Psoas muscle (tissue), 8 donors: ENCODE data around the gene NTRK3. TPM values are rescaled to one million over a fixed set of nuclear protein-coding genes. Genes with fewer than 3 reads are reported as not detected.

ENCODE experiments used
- ATAC-seq, 4 donors: fragments of 200-7000 bp; cut with Tn5 transposase; one replicate each; pipeline ENCODE4 v1.9.1; 2020; ENCODE audit warnings: moderate library complexity in 3 of 4, mild to moderate bottlenecking in 2 of 4
- DNase-seq, 2 donors: peaks; one replicate each; pipeline ENCODE4 v3.0.0-alpha.2; 2020
- H3K27ac ChIP-seq: fragments of 200-600 bp; one replicate; pipeline ENCODE4 v1.8.0; 2022
- H3K27me3 ChIP-seq, 3 donors: fragments of 200-600 bp in 1 of 3; one replicate each; pipeline versions ENCODE4 v1.6.1 to v1.8.0; 2013 to 2022; ENCODE audit warnings: low read length in 2 of 3, mild to moderate bottlenecking in 2 of 3, moderate library complexity in 1 of 3; ENCODE audit not compliant: insufficient read depth in 3 of 3
- H3K36me3 ChIP-seq, 2 donors: fragments of 200-600 bp in 1 of 2; one replicate each; pipeline versions ENCODE4 v1.6.1 to v1.8.0; 2013 to 2022; ENCODE audit warnings: low read depth in 1 of 2, mild to moderate bottlenecking in 1 of 2, moderate library complexity in 1 of 2; ENCODE audit not compliant: insufficient read depth in 1 of 2
- H3K4me1 ChIP-seq: fragments of 200-600 bp; one replicate; pipeline ENCODE4 v1.8.0; 2022
- H3K4me3 ChIP-seq: fragments of 200-600 bp; one replicate; pipeline ENCODE4 v1.8.0; 2022; ENCODE audit warnings: mild to moderate bottlenecking
- H3K9me3 ChIP-seq: fragments of 200-600 bp; one replicate; pipeline ENCODE4 v1.8.0; 2022
- WGBS, 3 donors: extraction: QIAGEN DNeasy Blood & Tissue Kit; methylation state at CpG; one replicate each; pipeline versions ENCODE4 v1.1.6 to v1.1.7; 2013; 5-methylcytosine and 5-hydroxymethylcytosine counted together
- intact Hi-C, 2 donors: fragments of 100-400 bp; cut with DNase I; formaldehyde crosslinking; loops; one replicate each; pipeline versions ENCODE4 v1.11.0 to v1.14.2; 2022
- polyA plus RNA-seq, 3 donors: library from polyadenylated mRNA; stranded (reverse); fragments of 200-250 nt; gene quantifications; one replicate each; pipeline ENCODE4 v1.2.3, GENCODE V29; 2013
- total RNA-seq, 4 donors: library from RNA; stranded (reverse); fragmentation: NEBNext Ultra II Directional in 2 of 4; extraction: Animal tissue kit (Norgen Biotek cat#: 25700) in 2 of 4; gene quantifications; one replicate each; pipeline versions ENCODE4 v1.2.1 to v1.2.4, GENCODE V29; 2021 to 2023
- TF ChIP-seq, protein P1 (sequence below): fragments of 200-600 bp; IDR thresholded peaks from one replicate; pipeline ENCODE4 v1.8.0; 2022; ENCODE audit warnings: antibody characterized with exemption
- donor health status: healthy with polysubstance abuse.
- donor health status: DM: no; HTN: no; CAD: no; lungs with moderate emphysema.
- donor health status: Bipolar disorder and iron deficiency.
- donor health status: healthy.
- donor health status: DM: yes; HTN: yes; CAD: no.
- donor health status: DM: no; HTN: no; CAD: no.
- donor health status: DM: no; HTN: no; CAD: no.
- donor health status: DM: yes; HTN: yes; CAD: no.

The NTRK3 gene
- total and polyA plus RNA-seq, 7 donors, result 0.17 to 1.7 (median 0.57) TPM

DNA sequence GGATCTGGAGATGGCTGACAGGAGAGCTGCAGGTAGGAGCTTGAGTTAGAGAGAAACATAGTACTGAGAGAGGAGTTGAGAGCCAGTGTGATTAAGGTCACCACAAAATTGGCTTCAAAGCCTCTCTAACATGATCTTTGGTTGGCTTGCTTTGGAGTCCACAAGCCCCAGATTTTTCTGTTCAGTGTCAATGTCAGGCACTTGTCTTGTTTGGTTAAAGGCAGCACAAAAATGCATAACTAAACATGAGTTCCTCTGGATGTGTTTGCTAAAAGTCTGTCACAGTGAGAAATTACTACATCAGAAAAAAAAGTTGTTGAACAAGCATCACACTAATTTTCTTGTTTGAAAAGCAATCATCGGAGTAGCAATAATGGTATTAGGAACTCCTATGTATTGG, 440.5 kb downstream of the NTRK3 start:
- no peak for ATAC-seq
- TF ChIP-seq, protein P1, sequence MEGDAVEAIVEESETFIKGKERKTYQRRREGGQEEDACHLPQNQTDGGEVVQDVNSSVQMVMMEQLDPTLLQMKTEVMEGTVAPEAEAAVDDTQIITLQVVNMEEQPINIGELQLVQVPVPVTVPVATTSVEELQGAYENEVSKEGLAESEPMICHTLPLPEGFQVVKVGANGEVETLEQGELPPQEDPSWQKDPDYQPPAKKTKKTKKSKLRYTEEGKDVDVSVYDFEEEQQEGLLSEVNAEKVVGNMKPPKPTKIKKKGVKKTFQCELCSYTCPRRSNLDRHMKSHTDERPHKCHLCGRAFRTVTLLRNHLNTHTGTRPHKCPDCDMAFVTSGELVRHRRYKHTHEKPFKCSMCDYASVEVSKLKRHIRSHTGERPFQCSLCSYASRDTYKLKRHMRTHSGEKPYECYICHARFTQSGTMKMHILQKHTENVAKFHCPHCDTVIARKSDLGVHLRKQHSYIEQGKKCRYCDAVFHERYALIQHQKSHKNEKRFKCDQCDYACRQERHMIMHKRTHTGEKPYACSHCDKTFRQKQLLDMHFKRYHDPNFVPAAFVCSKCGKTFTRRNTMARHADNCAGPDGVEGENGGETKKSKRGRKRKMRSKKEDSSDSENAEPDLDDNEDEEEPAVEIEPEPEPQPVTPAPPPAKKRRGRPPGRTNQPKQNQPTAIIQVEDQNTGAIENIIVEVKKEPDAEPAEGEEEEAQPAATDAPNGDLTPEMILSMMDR, result no peak
- no peak for DNase-seq
- no peaks in the 10 kb centered on the region for H3K27me3 ChIP-seq
- H3K9me3 ChIP-seq, result no peaks in the 10 kb centered on the region
- intact Hi-C loops, result no loop called here
- no peak overlapping the region for H3K4me3 ChIP-seq
- WGBS, 3 donors, result 34 to 82% (median 74%) methylated on average over 1 of the region's 1 CpG
- no peaks in the 10 kb centered on the region for H3K4me1 ChIP-seq
- H3K36me3 ChIP-seq, result no peaks in the 10 kb centered on the region
- no peak overlapping the region for H3K27ac ChIP-seq

Other genes starting within 250 kb of the NTRK3 start
- gene MRPL46, start 210.6 kb upstream of the NTRK3 start, total RNA-seq, result 10 to 100 TPM; 47.3 to 87.9 (median 65.5) TPM
- 100 to 1,000 TPM in 2 of 3 donors, 10 to 100 TPM in 1; 82.1 to 207 (median 133) TPM for gene MRPL46, start 210.6 kb upstream of the NTRK3 start, polyA plus RNA-seq
- 10 to 100 TPM; 48.4 to 62.2 (median 54.5) TPM for gene MRPS11, start 211.0 kb upstream of the NTRK3 start, total RNA-seq
- gene MRPS11, start 211.0 kb upstream of the NTRK3 start, polyA plus RNA-seq, result 100 to 1,000 TPM in 1 of 3 donors, 10 to 100 TPM in 2; 62.3 to 129 (median 73.7) TPM